MM.1S (cell line): ENCODE results near the gene POLR3B.

Experiments used
- DNase-seq: peaks from one replicate; pipeline ENCODE4 v3.0.0-alpha.2; 2015
- H2AFZ ChIP-seq: fragments of 300-600 bp; sonication (generic); 2 replicates; pipeline ENCODE4 v1.6.0; 2016; ENCODE audit warnings: antibody characterized with exemption, low read length
- H3F3A ChIP-seq: fragments of 300-600 bp; sonication (generic); 2 replicates; pipeline ENCODE4 v1.6.1; 2016; ENCODE audit warnings: mild to moderate bottlenecking, antibody characterized with exemption, low read length, moderate library complexity, mixed read lengths; ENCODE audit not compliant: insufficient read depth
- H3K27ac ChIP-seq: fragments of 300-600 bp; sonication (generic); 2 replicates; pipeline ENCODE4 v1.5.1; 2016; ENCODE audit warnings: mild to moderate bottlenecking, low read length
- H3K27me3 ChIP-seq: fragments of 300-600 bp; sonication (generic); replicated peaks from 2 replicates; pipeline ENCODE4 v1.6.0; 2016; ENCODE audit warnings: low read length; ENCODE audit not compliant: insufficient read depth
- H3K36me3 ChIP-seq: fragments of 300-600 bp; sonication (generic); replicated peaks from 2 replicates; pipeline ENCODE4 v1.6.1; 2016; ENCODE audit warnings: mild to moderate bottlenecking, low read length, mixed read lengths; ENCODE audit not compliant: insufficient read depth
- H3K4me1 ChIP-seq: fragments of 300-600 bp; sonication (generic); 2 replicates; pipeline ENCODE4 v1.6.1; 2016; ENCODE audit warnings: low read length, mixed read lengths
- H3K4me2 ChIP-seq: fragments of 300-600 bp; sonication (generic); 2 replicates; pipeline ENCODE4 v1.6.0; 2016; ENCODE audit warnings: low read depth, low read length
- H3K4me3 ChIP-seq: fragments of 300-600 bp; sonication (generic); 2 replicates; pipeline ENCODE4 v1.5.1; 2016; ENCODE audit warnings: low read length, mixed read lengths
- H3K79me2 ChIP-seq: fragments of 300-600 bp; sonication (generic); 2 replicates; pipeline ENCODE4 v1.6.1; 2016; ENCODE audit warnings: mixed run types, low read length, mixed read lengths
- H3K9ac ChIP-seq: fragments of 300-600 bp; sonication (generic); 2 replicates; pipeline ENCODE4 v1.6.1; 2016; ENCODE audit warnings: low read length, mixed read lengths
- H3K9me2 ChIP-seq: fragments of 300-600 bp; sonication (generic); replicated peaks from 2 replicates; pipeline ENCODE4 v1.6.1; 2016; ENCODE audit warnings: mild to moderate bottlenecking, low read length, mixed read lengths; ENCODE audit not compliant: insufficient read depth
- H3K9me3 ChIP-seq: fragments of 300-600 bp; sonication (generic); replicated peaks from 2 replicates; pipeline ENCODE4 v1.6.1; 2016; ENCODE audit warnings: mild to moderate bottlenecking, low read length, mixed read lengths; ENCODE audit not compliant: insufficient read depth
- H4K20me1 ChIP-seq: fragments of 300-600 bp; sonication (generic); 2 replicates; pipeline ENCODE4 v1.6.1; 2016; ENCODE audit warnings: mild to moderate bottlenecking, low read length, moderate library complexity, mixed read lengths; ENCODE audit not compliant: insufficient read depth
- CTCF ChIP-seq: fragments of 300-600 bp; sonication (generic); IDR thresholded peaks from 2 replicates; pipeline ENCODE4 v1.5.1; 2016; ENCODE audit warnings: antibody characterized with exemption, low read length, mixed read lengths
- EZH2 ChIP-seq: fragments of 300-600 bp; sonication (generic); optimal IDR thresholded peaks from 2 replicates; pipeline ENCODE3; 2017; ENCODE audit warnings: low read depth, mild to moderate bottlenecking, antibody characterized with exemption, low read length, mixed read lengths
- EZH2phosphoT487 ChIP-seq: fragments of 300-600 bp; sonication (generic); IDR thresholded peaks from 2 replicates; pipeline ENCODE4 v1.6.1; 2018; ENCODE audit warnings: antibody characterized with exemption, low read length

The POLR3B gene

GRCh38 chr12:106481246-106481645 lies 123.7 kb downstream of the POLR3B start:
- H3K9me2 ChIP-seq, result no peaks in the 10 kb centered on the region
- H4K20me1 ChIP-seq, result no peaks in the 10 kb centered on the region
- H3K4me1 ChIP-seq, result no peaks in the 10 kb centered on the region
- TF ChIP-seq CTCF (no peak), EZH2 (no peak), EZH2phosphoT487 (no peak)
- H2AFZ ChIP-seq, result no peak overlapping the region
- no peak overlapping the region for H3K9ac ChIP-seq
- no peaks in the 10 kb centered on the region for H3K9me3 ChIP-seq
- H3F3A ChIP-seq, result no peaks in the 10 kb centered on the region
- H3K27me3 ChIP-seq, result no peaks in the 10 kb centered on the region
- H3K27ac ChIP-seq, result no peak overlapping the region
- H3K36me3 ChIP-seq, result no peaks in the 10 kb centered on the region
- DNase-seq, result no peak
- H3K4me3 ChIP-seq, result no peak overlapping the region
- no peaks in the 10 kb centered on the region for H3K79me2 ChIP-seq
- no peak overlapping the region for H3K4me2 ChIP-seq

GRCh38 chr12:106487664-106488063 lies 130.1 kb downstream of the POLR3B start:
- no peaks in the 10 kb centered on the region for H3K27me3 ChIP-seq
- no peaks in the 10 kb centered on the region for H3K4me1 ChIP-seq
- DNase-seq, result no peak
- no peaks in the 10 kb centered on the region for H3K9me2 ChIP-seq
- H3F3A ChIP-seq, result no peaks in the 10 kb centered on the region
- H3K9ac ChIP-seq, result no peak overlapping the region
- no peak overlapping the region for H3K4me2 ChIP-seq
- no peaks in the 10 kb centered on the region for H4K20me1 ChIP-seq
- H3K9me3 ChIP-seq, result no peaks in the 10 kb centered on the region
- TF ChIP-seq EZH2, result no peak
- no peaks in the 10 kb centered on the region for H3K36me3 ChIP-seq
- H3K79me2 ChIP-seq, result no peaks in the 10 kb centered on the region
- H2AFZ ChIP-seq, result no peak overlapping the region
- no peak overlapping the region for H3K27ac ChIP-seq
- no peak overlapping the region for H3K4me3 ChIP-seq

DNA sequence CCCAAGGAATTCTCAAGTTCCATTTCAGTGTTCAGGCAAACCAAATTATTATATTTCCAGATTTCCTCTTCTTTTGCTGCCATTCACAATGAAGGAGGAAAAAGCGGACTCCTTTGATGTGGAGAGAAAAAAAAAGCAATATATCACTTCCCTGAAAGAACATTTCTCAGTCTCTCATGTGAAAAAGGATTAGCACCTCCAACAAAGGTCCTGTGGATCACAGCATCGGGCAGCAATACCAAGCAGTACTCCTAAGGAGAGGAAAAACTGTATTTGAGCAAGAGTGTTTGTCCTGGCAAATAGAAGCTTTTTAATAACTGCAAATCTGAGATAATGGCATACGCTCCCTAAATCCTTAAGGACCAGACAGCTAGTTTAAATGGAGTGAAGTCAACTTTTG lies 131.3 kb downstream of the POLR3B start:
- Histone ChIP-seq H4K20me1 (no peaks in the 10 kb centered on the region), H3K9ac (no peak overlapping the region), H3K4me3 (no peak overlapping the region), H3K27me3 (no peaks in the 10 kb centered on the region), H3K9me3 (no peaks in the 10 kb centered on the region), H3K36me3 (no peaks in the 10 kb centered on the region), H3K27ac (no peak overlapping the region), H3F3A (no peaks in the 10 kb centered on the region), H3K4me2 (no peak overlapping the region), H3K79me2 (no peaks in the 10 kb centered on the region), H2AFZ (no peak overlapping the region), H3K4me1 (no peaks in the 10 kb centered on the region), H3K9me2 (no peaks in the 10 kb centered on the region)
- no peak for DNase-seq
- TF ChIP-seq EZH2 (no peak), EZH2phosphoT487 (no peak), CTCF (no peak)

GRCh38 chr12:106490264-106490663 lies 132.7 kb downstream of the POLR3B start:
- H3K79me2 ChIP-seq, result no peaks in the 10 kb centered on the region
- no peaks in the 10 kb centered on the region for H3K9me2 ChIP-seq
- no peaks in the 10 kb centered on the region for H3K9me3 ChIP-seq
- H3F3A ChIP-seq, result no peaks in the 10 kb centered on the region
- H3K27me3 ChIP-seq, result no peaks in the 10 kb centered on the region
- no peak overlapping the region for H3K4me3 ChIP-seq
- H3K9ac ChIP-seq, result no peak overlapping the region
- DNase-seq, result no peak
- H3K36me3 ChIP-seq, result no peaks in the 10 kb centered on the region
- H2AFZ ChIP-seq, result no peak overlapping the region
- H3K4me1 ChIP-seq, result no peaks in the 10 kb centered on the region
- no peak overlapping the region for H3K4me2 ChIP-seq
- no peak overlapping the region for H3K27ac ChIP-seq
- no peaks in the 10 kb centered on the region for H4K20me1 ChIP-seq
- TF ChIP-seq CTCF, result no peak
- no peak for TF ChIP-seq EZH2phosphoT487
- TF ChIP-seq EZH2, result no peak
